Mesothelial cell of epicardium (in vitro differentiated cells): ENCODE results near the gene SNX33. TPM values are rescaled to one million over a fixed set of nuclear protein-coding genes. Genes with fewer than 3 reads are reported as not detected.

Source experiments
- total RNA-seq: library from RNA; stranded (reverse); gene quantifications from 3 replicates; pipeline ENCODE4 v1.2.1, GENCODE V29; 2021

SNX33 gene
- total RNA-seq, 1 donor from 2014 or later: 22.8 TPM

Other genes starting within 250 kb of the SNX33 start
- 86.6 to 91.5 TPM (median 87.4 TPM) in 3 replicates for gene SIN3A, start 196.2 kb upstream of the SNX33 start, total RNA-seq
- 32.1 to 36.2 TPM (median 32.1 TPM) in 3 replicates for gene PTPN9, start 68.6 kb upstream of the SNX33 start, total RNA-seq
- 19.4 to 23.5 TPM (median 23.0 TPM) in 3 replicates for gene SNUPN, start 22.2 kb upstream of the SNX33 start, total RNA-seq
- gene IMP3, start 7.7 kb upstream of the SNX33 start, total RNA-seq: 38.6 to 43.6 TPM (median 39.0 TPM) in 3 replicates
- gene CSPG4, start 64.9 kb downstream of the SNX33 start, total RNA-seq: 11.3 to 11.8 TPM (median 11.4 TPM) in 3 replicates
- gene UBE2Q2, start 195.5 kb downstream of the SNX33 start, total RNA-seq: 30.1 to 32.0 TPM (median 31.6 TPM) in 3 replicates